Stimulated activated CD4-positive, alpha-beta T cell treated with anti-CD3 and anti-CD28 coated beads, Interleukin-12 subunit alpha, Interleukin-12 subunit beta, amount 100 ng/mL, for 48 hours (primary cell): ENCODE measurements around the gene CBARP.
"Not testable (repeated sequence)": the region's sequence is repeated elsewhere in the genome, so short reads cannot be mapped to it uniquely, and the experiment has no call there.

ENCODE experiments used
- DNase-seq, 3 donors: peaks; one replicate each; pipeline ENCODE4 v3.0.0-alpha.2; 2020; ENCODE audit warnings: low read depth in 2 of 3, low spot score in 1 of 3

The CBARP gene

GRCh38 chr19:1254081-1254527 is 16.3 kb upstream of the CBARP start:
- DNase-seq: no peak

DNA sequence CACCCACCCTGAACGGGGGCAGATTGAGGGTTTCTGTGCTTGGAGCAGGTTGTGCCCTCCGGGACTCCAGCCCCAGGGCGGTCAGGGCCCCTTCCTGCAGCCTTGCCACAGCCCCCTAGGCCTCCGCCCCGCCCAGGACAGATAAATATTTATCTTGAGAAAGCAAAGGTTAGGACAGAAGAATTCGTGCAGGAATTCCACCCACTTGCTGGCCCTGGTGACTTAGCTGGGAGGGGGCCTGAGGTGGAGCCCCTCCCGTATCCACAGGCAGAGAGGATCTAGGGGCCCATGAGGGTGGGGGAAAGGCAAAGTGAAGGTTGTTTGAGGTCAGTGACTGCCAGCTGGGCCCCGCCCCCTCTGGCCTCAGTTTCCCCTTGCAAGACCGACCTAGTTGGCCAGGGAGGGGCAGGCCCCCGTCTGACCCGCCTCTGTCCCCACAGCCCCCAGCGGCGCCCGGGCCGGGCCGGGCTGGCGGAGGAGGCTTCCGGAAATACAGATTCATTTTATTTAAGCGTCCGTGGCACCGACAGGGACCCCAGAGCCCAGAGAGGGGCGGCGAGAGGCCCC is 15.8 kb upstream of the CBARP start:
- DNase-seq: no peak

DNA sequence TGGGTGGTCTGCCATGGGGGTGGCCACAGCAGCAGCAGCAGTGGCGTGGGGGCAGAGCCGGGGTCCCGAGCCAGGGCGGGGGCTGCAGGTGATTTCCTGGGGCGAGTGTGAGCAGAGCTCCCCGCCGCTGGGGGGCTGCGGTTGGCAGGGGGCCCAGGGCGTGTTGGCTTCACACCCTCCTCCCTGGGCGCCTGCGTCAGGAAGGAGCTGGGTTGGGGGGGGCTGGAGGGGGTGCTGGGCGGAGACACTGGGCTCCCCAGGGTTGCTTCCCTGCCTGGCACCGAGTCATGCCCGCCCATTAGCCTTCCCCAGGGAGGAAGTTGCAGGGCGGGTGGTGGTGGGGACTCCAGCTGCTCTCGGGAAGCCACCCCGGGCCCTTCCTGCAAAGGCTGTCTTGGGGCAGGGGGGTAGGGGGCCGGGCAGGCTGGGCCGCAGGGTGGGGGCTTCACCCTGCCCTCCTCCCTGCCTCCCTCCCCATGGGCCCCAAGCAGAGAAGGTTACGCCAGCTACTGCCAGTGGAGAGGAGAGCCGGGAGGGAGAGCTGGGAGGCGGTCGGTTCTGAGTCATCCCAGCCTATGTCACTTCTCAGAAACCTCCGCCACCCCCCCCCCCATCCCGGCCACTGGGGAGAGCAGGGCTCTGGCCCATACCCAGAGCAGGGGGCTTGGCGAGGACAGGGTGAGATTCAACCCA is 15.2 kb upstream of the CBARP start:
- peak in 2 of 3 donors; percentile 66 to 67 for DNase-seq

GRCh38 chr19:1252221-1252820 is 14.5 kb upstream of the CBARP start:
- no peak for DNase-seq

DNA sequence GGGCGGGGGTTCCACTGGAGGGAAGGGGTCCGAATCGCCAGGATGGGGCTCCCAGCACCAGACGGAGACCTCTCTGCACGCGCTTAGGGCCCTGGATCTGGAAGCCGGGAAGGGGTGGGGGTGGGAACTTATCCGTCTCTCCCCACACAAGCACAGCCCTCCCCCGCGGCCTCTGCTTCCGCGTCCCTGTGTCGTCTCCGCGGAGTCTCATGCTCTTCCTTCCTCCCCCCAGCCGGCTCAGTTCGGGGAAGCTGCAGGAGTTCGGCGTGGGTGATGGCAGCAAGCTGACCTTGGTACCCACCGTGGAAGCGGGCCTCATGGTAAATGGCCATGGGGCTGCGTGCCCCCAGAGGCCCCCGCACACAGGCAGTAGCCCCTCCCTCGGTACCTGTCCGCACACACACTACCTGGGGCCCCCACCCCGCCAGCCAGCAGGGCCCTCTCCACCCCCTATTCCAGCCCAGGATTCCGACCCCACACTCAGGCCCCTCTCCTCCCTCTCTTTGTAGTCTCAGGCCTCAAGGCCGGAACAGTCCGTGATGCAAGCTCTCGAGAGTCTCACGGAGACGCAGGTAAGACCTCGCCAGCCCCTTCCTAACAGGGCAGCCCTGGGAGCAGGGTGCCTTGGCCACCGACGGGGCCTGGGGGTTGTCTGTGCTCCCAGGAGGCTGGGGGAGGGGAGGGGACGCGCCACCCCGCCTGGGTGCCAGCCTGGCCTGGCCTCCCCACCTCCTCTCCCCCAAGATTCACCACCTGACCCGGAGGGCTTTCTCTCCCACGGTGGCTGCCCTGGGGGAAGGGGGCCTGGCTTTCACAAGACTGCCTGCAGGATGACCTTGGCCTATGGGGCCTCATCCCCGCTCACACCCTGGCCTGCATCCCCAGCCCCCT is 13.8 kb upstream of the CBARP start:
- DNase-seq: peak in 1 of 3 donors; percentile 62

DNA sequence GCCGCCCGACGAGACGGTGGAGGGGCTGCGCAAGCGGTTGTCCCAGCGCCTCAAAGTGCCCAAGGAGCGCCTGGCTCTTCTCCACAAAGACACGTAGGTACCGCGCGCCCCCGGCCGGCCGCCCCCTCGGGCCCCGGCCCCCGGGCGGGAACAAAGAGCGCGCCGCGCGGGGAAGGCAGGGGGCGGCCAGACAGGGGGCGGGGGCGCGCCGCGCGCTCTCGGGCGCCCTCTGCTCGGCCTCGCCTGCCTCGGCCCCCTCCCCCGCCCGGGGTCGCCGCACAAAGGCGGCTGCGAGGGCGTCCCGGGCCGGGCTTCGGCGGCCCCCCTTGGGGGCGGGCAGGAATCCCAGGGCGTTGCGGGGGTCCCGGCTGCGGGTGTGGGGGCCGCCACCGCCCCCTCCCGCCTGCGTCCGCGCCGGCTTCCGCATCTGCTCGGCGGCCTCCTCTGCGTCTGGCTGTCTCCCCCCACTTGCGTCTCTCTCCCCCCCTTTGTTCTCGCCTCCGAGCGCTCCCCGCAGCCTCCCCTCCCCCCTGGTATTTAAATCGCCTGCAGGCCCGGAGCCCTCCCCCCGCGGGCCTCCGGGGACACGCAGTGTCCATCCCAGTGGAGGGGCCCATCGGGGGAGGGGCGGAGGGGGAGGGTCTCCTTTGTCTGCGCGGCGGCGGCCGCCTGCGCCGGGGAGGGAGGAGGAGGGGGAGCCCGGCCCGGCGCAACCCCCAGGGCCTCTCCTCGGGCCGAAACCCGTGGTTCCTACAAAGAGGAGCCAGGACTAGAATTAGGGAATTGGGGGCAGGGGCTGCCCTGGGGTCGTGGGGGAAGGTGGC is 12.8 kb upstream of the CBARP start:
- no peak for DNase-seq

GRCh38 chr19:1249990-1250436 is 12.2 kb upstream of the CBARP start:
- no peak for DNase-seq

- DNase-seq: peak; percentile 86 to 96 (median 89)
Observed at GRCh38 chr19:1249298-1249989, 11.6 kb upstream of the CBARP start.

DNA sequence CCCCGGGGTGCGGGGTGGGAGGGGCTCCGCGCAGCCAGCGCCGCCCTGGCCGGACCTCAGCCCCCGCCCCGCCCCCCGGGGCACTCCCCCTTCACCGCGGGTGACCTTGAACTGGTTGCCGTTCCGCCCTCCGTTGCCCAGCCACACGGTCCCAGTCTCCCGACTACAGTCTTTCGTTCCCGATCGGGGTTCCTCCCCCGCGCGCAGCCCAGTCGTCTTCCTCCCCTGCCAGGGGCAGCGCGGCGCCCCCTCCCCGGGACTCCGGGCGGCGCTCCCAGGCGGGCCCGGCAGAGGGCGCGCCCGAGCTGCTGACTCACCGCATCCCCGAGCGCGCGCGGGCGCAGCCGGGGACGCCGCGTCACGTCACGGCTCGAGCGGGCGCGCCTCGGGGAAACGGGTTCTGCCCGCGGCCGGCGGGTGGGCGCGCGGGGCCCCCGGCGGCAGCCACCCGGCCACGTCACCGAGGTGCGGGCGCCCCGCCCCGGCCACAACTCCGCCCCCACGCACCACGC is 11.0 kb upstream of the CBARP start:
- peak in 2 of 3 donors; percentile 61 to 71 for DNase-seq

GRCh38 chr19:1248139-1248785 is 10.5 kb upstream of the CBARP start, which contains the start of gene MIDN:
Gene MIDN (plus strand): TSS chr19:1248583. CDS start chr19:1250297, 1,714 bp downstream.
- DNase-seq: no peak

GRCh38 chr19:1247748-1248138 is 9.9 kb upstream of the CBARP start:
- no peak for DNase-seq

- DNase-seq: not testable (repeated sequence)
Observed at GRCh38 chr19:1246265-1247087, 8.7 kb upstream of the CBARP start.

DNA sequence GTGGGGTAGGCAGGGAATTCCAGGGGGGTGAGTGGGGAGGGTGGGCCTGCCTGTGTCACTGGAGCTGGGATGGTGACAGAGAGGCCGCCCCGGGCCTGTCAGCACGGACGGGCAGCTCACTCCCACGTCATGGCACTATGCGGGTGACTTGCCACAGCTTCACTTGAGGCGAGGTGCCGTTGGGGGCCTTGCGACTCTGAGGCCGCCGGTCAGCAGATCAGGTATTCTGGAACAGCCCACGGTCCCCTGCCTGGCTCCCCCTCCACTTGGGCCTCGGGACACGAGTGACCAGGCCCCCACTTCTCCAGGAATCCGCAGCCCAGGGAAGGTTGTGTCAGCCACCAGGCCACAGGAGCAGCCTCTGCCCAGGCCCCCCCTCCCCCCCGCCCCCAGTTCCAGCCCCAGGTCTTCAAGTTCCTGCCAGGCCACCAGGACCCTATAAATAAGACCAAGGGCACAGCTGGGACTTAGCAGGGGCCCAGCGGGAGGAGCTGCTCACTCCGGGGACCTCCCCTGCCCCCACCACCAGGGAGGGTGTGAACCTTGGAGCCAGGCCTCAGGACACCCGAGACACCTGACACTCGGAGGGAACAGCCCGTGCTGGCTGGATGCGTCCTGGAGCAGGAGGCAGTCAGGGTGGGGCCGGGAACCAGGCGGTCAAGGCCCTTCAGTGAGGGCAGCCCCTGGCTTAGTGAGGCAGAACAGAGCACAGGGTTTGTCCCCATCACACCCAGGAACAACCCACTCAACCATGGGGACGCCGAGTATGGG is 7.9 kb upstream of the CBARP start:
- no peak for DNase-seq

GRCh38 chr19:1244693-1245451 is 7.1 kb upstream of the CBARP start:
- DNase-seq: no peak

- DNase-seq: peak; percentile 71 to 87 (median 78)
Observed at GRCh38 chr19:1243768-1244692, 6.2 kb upstream of the CBARP start.
